ENCODE measurements around the gene ADD1. TPM values are rescaled to one million over a fixed set of nuclear protein-coding genes. Genes with fewer than 3 reads are reported as not detected.
A peak's percentile ranks its signal among the peaks of the same experiment; 100 is the strongest.
"Not testable (repeated sequence)": the region's sequence is repeated elsewhere in the genome, so short reads cannot be mapped to it uniquely, and the experiment has no call there.

The ADD1 gene
- total and polyA plus RNA-seq, 2 donors (not counting 1 experiment from before 2014, with no cell fraction given), result 302 to 383 TPM

- peak overlapping the region; percentile 95 for H3K27ac Mint-ChIP-seq
- not testable (repeated sequence) for H3K4me3 ChIP-seq (ENCODE audit: control extremely low read depth in 1 of 5, extremely low read depth in 1 of 5, insufficient read depth in 1 of 5, low read depth in 2 of 5, low read length in 4 of 5); H3K9me3 Mint-ChIP-seq (ENCODE audit: insufficient read depth); H2AFZ ChIP-seq (ENCODE audit: insufficient read depth, low read depth, low read length, poor library complexity, severe bottlenecking); H3K27me3 ChIP-seq (replicated peaks in 1 of 4; ENCODE audit: control extremely low read depth in 1 of 4, control insufficient read depth in 3 of 4, insufficient read depth in 4 of 4, low read length in 3 of 4); H3K27me3 Mint-ChIP-seq; H3K9ac ChIP-seq (ENCODE audit: low read length); H3K9me3 ChIP-seq (ENCODE audit: control extremely low read depth in 1 of 3, control insufficient read depth in 2 of 3, insufficient read depth in 1 of 3, low read length in 2 of 3)
- no CpG with 5 or more reads among the region's 8 CpGs for WGBS (ENCODE audit: insufficient coverage)
- peak; percentile 92 for ATAC-seq (ENCODE audit: low read depth)
- DNase-seq, result peak; percentile 69
- Histone ChIP-seq H3K36me3 (replicated peaks in 1 of 2; ENCODE audit: control extremely low read depth in 1 of 2, control insufficient read depth in 1 of 2, extremely low read depth in 1 of 2, insufficient read depth in 2 of 2, low read length in 1 of 2) (peaks cover 5 to 41% of the 10 kb centered on the region in 2 experiments), H3K79me2 (ENCODE audit: control insufficient read depth, insufficient read depth, low read length) (peaks cover 66% of the 10 kb centered on the region), H3K4me1 (ENCODE audit: control insufficient read depth in 2 of 2, insufficient read depth in 2 of 2, low read length in 2 of 2) (peaks cover 25 to 32% of the 10 kb centered on the region in 2 donors), H3K4me2 (replicated peaks; ENCODE audit: low read depth, low read length, poor library complexity, severe bottlenecking) (peak overlapping the region; percentile 22), H4K20me1 (ENCODE audit: control insufficient read depth, insufficient read depth, low read length, poor library complexity, severe bottlenecking) (peaks cover 40% of the 10 kb centered on the region), H3K27ac (ENCODE audit: low read length in 2 of 2) (peak overlapping the region; percentile 57 to 83)
- ChIA-PET POLR2A (interaction anchor here (0.6 to 1.8 kb wide), 3 partner anchors 8 to 112 kb away, joined by 3 to 5 read pairs (median 4); no protein-coding TSS in a partner anchor), CTCF (interaction anchor here (0.7 to 1.2 kb wide), 2 partner anchors 155 to 191 kb away, joined by 4 read pairs; no protein-coding TSS in a partner anchor)
- peaks cover 71% of the 10 kb centered on the region for H3K4me1 Mint-ChIP-seq
- H3K4me3 Mint-ChIP-seq, result peak overlapping the region; percentile 79
- intact Hi-C loops (cut with micrococcal nuclease), result loop anchor here (1.0 to 2.0 kb wide), 2 partner anchors 14 to 83 kb away; no protein-coding TSS in a partner anchor
Observed at GRCh38 chr4:2918714-2919113, 75.1 kb downstream of the ADD1 start.

- Histone ChIP-seq H3K79me2 (ENCODE audit: control insufficient read depth, insufficient read depth, low read length) (peaks cover 73% of the 10 kb centered on the region), H4K20me1 (ENCODE audit: control insufficient read depth, insufficient read depth, low read length, poor library complexity, severe bottlenecking) (peaks cover 65% of the 10 kb centered on the region), H3K36me3 (replicated peaks in 1 of 2; ENCODE audit: control extremely low read depth in 1 of 2, control insufficient read depth in 1 of 2, extremely low read depth in 1 of 2, insufficient read depth in 2 of 2, low read length in 1 of 2) (peaks cover 0 to 49% of the 10 kb centered on the region in 2 experiments), H3K27ac (ENCODE audit: low read length in 2 of 2) (peak overlapping the region in 1 of 2 donors; percentile 49), H3K4me1 (ENCODE audit: control insufficient read depth in 2 of 2, insufficient read depth in 2 of 2, low read length in 2 of 2) (peaks cover 25 to 34% of the 10 kb centered on the region in 2 donors), H3K4me2 (replicated peaks; ENCODE audit: low read depth, low read length, poor library complexity, severe bottlenecking) (peak overlapping the region; percentile 33)
- H3K27ac Mint-ChIP-seq, result peak overlapping the region; percentile 79
- peak overlapping the region; percentile 73 for H3K4me3 Mint-ChIP-seq
- not testable (repeated sequence) for H3K9me3 ChIP-seq (ENCODE audit: control extremely low read depth in 1 of 3, control insufficient read depth in 2 of 3, insufficient read depth in 1 of 3, low read length in 2 of 3); H3K4me3 ChIP-seq (ENCODE audit: control extremely low read depth in 1 of 5, extremely low read depth in 1 of 5, insufficient read depth in 1 of 5, low read depth in 2 of 5, low read length in 4 of 5); H3K27me3 ChIP-seq (replicated peaks in 1 of 4; ENCODE audit: control extremely low read depth in 1 of 4, control insufficient read depth in 3 of 4, insufficient read depth in 4 of 4, low read length in 3 of 4); ATAC-seq (ENCODE audit: low read depth); H3K27me3 Mint-ChIP-seq; H2AFZ ChIP-seq (ENCODE audit: insufficient read depth, low read depth, low read length, poor library complexity, severe bottlenecking); H3K9me3 Mint-ChIP-seq (ENCODE audit: insufficient read depth); H3K9ac ChIP-seq (ENCODE audit: low read length)
- ChIA-PET POLR2A (interaction anchor here (1.1 kb wide), 1 partner anchor 13 kb away, joined by 3 read pairs; no protein-coding TSS in a partner anchor), CTCF (interaction anchor here (1.1 to 3.1 kb wide), 3 partner anchors 9 to 159 kb away, joined by 3 to 11 read pairs (median 5); no protein-coding TSS in a partner anchor)
- peaks cover 62% of the 10 kb centered on the region for H3K4me1 Mint-ChIP-seq
- intact Hi-C loops (cut with micrococcal nuclease), result loop anchor here (1.0 kb wide), 1 partner anchor 9 kb away; no protein-coding TSS in a partner anchor
- WGBS (ENCODE audit: insufficient coverage), result 78% methylated on average over 4 of the region's 7 CpGs
- DNase-seq, result peak; percentile 61
Observed at GRCh38 chr4:2922453-2923101, 78.9 kb downstream of the ADD1 start.
